Measurements from ENCODE around the gene RNMT.
A peak's percentile ranks its signal among the peaks of the same experiment; 100 is the strongest.

RNMT gene

DNA sequence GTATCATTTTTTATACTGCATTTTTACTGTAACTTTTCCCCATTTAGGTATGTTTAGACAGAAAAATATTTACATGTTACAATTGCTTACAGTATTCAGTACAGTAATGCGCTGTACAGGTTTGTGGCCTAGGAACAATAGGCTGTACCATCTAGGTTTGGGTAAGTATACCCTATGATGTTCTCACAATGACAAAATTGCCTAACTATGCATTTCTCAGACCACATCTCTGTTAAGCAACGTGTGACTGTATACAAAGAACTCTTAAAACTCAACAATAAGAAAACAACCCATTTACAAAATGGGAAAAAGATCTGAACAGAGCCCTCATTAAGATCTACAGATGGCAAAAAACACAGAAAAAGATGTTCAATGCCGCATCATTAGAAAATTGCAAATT lies 29.5 kb upstream of the RNMT start:
- TF ChIP-seq, protein P1, sequence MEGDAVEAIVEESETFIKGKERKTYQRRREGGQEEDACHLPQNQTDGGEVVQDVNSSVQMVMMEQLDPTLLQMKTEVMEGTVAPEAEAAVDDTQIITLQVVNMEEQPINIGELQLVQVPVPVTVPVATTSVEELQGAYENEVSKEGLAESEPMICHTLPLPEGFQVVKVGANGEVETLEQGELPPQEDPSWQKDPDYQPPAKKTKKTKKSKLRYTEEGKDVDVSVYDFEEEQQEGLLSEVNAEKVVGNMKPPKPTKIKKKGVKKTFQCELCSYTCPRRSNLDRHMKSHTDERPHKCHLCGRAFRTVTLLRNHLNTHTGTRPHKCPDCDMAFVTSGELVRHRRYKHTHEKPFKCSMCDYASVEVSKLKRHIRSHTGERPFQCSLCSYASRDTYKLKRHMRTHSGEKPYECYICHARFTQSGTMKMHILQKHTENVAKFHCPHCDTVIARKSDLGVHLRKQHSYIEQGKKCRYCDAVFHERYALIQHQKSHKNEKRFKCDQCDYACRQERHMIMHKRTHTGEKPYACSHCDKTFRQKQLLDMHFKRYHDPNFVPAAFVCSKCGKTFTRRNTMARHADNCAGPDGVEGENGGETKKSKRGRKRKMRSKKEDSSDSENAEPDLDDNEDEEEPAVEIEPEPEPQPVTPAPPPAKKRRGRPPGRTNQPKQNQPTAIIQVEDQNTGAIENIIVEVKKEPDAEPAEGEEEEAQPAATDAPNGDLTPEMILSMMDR (conservative IDR thresholded peaks at IDR 0.05; ENCODE audit: low read depth, low read length): no peak
- no peak overlapping the region for H3K4me3 ChIP-seq (ENCODE audit: low read length)
- DNase-seq (ENCODE audit: low read depth): no peak

DNA sequence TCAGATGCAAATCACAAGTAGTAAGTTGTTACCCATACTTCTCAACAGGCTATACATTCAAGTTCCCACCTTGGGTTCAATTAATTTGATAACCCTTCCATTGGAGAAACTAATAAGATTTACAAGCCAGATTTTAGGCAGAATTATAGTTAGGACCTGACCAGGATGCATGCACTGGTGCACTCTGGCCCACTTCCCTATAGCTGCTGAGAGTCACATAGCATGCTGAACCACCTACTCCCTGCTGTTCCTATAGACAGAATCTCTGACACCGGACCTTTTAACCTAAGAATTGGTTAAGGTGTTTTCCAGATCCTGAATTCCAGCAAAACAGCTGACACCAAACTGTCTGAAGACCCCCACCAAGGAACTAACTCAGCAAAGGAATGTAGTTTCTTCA lies 26.3 kb upstream of the RNMT start:
- TF ChIP-seq, protein P1 (conservative IDR thresholded peaks at IDR 0.05; ENCODE audit: low read depth, low read length): no peak
- no peak for DNase-seq (ENCODE audit: low read depth)

DNA sequence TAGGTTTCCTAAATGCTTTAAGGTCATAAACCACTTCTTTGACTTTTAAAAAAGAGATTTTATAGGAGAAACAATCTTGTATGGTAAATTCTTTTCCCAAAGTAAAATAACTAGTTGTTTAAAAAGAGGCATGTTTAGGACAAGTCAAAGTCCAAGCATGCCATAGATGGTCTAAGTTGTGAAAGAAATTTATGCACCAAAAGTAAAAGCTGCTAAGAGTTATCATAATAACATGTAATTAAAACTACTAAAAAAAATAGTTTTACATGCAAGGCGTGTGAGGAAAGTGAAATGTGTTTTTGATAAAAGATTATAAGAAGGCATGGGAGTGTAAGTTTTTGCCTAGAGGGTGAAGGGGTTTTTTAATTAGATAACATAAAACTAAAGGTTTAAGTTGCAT lies 22.6 kb upstream of the RNMT start:
- TF ChIP-seq, protein P1 (conservative IDR thresholded peaks at IDR 0.05; ENCODE audit: low read depth, low read length): no peak
- H3K4me3 ChIP-seq (ENCODE audit: low read length): no peak overlapping the region
- DNase-seq (ENCODE audit: low read depth): no peak

More for the DNA sequence above, 26.3 kb upstream of the RNMT start:
- H3K4me3 ChIP-seq (ENCODE audit: low read length): no peak overlapping the region

DNA sequence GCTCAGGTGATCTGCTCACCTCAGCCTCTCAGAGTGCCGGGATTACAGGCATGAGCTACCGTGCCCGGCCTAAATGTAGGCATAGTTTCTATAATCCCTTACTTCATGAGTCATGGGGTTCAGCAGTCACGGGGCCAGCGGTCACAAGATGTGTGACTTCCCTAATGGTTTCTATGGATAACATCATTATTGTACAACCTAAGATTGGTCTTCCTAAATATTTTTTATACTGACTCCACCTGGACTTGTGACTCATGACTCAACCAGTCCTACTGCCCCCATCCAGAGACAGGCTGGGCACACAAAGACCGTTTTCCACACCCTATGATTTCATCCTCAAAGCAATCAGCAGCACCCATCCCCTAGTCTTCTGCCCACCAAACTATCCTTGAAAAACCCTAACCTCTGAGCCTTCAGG lies 16.1 kb upstream of the RNMT start:
- TF ChIP-seq, protein P1 (conservative IDR thresholded peaks at IDR 0.05; ENCODE audit: low read depth, low read length): no peak
- peak; percentile 62 for DNase-seq (ENCODE audit: low read depth)
- H3K4me3 ChIP-seq (ENCODE audit: low read length): no peak overlapping the region

DNA sequence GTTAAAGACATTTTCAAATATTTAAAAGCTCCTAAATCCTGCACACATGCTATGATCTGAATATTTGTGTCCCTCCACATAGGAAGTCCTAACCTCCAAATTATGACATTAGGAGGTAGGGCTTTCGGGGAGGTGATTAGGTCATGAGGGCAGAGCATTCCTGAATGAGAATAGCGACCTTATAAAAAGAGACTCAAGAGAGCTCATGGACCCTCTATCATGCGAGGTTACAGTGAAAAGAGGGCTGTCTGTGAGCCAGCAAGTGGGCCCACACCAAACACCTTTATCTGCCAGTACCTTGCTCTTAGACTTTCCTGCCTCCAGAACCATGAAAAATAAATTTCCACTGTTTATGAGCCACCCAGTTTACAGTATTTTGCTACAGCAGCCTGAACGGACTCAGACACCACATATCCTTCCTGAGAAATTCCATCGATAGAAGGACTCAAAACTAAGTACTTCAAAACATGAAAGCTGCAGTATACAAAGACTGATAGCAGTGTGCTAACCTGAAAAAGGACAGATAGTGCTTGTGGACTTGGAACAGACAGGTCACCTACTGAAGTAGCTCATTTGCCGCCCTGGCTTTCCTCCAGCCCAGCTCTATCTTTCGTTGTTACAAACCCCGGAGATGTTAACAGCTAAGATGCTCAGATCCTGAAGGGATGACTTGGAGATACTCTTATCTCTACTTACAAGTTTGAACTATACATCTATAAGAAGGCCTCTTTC lies 13.9 kb upstream of the RNMT start:
- no peak for DNase-seq (ENCODE audit: low read depth)
- TF ChIP-seq, protein P1 (conservative IDR thresholded peaks at IDR 0.05; ENCODE audit: low read depth, low read length): no peak

DNA sequence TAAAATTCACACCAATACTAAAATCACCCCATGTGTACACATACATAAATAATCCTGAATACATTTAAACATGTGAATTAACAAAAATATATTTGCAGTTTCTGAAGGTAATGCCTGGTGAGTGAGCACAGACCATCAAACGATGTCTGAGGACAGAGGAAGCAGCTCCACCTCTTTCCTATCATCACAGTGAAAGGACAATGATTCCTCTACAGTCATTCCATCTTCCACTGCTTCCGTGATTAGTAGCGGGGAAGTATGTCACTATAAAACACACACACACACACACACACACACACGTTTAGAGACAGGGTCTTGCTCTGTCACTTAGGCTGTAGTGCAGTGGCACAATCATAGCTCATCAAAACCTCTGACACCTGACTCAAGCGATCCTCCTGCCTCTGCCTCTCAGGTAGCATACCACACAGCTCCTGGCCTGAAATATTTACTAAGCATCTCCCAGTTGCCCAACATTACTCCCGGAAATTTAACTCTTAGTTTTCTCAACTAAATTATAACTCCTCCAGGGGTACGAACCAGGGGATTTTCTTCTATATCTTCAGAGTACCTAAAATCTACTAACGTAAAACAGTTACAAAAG lies 12.9 kb upstream of the RNMT start:
- DNase-seq (ENCODE audit: low read depth): no peak
- TF ChIP-seq, protein P1 (conservative IDR thresholded peaks at IDR 0.05; ENCODE audit: low read depth, low read length): no peak
- no peak overlapping the region for H3K4me3 ChIP-seq (ENCODE audit: low read length)

More for the DNA sequence above, 13.9 kb upstream of the RNMT start:
- no peak overlapping the region for H3K4me3 ChIP-seq (ENCODE audit: low read length)

DNA sequence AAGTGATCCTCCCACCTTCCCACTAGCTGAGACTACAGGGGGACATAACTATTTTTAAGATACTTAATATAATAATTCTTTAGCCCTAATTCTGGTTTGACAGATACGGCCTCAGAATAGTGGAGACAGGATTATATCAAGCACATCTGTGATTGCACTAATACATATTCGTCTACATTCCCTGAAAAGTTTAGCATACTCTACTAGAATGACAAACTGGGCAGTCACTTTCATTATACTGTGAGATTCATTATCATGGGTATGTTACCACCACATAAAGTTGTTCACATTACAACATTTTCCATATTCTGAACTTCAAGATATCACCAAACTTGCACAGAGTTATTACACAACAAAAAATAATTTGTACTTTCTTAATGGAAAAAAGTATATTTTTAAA lies 11.1 kb upstream of the RNMT start:
- TF ChIP-seq, protein P1 (conservative IDR thresholded peaks at IDR 0.05; ENCODE audit: low read depth, low read length): no peak
- H3K4me3 ChIP-seq (ENCODE audit: low read length): no peak overlapping the region

More for the DNA sequence above, 11.1 kb upstream of the RNMT start:
- no peak for DNase-seq (ENCODE audit: low read depth)

All from retinal pigment epithelial cell (primary cell).